ENCODE data around the gene FHL3. TPM values are rescaled to one million over a fixed set of nuclear protein-coding genes. Genes with fewer than 3 reads are reported as not detected.
A peak's percentile ranks its signal among the peaks of the same experiment; 100 is the strongest.

FHL3 gene
- polyA plus RNA-seq (ENCODE audit: insufficient read length) = 162 TPM

GRCh38 chr1:38005195-38006007 lies at the start of gene FHL3:
Gene FHL3, minus strand, starts transcription at chr1:38005514. Its CDS starts 6,102 bp downstream, at chr1:37999412.
- peak; percentile 67 for DNase-seq

GRCh38 chr1:38053416-38054091 lies 48.2 kb upstream of the FHL3 start:
- no peak for DNase-seq

GRCh38 chr1:38052750-38053415 lies 47.6 kb upstream of the FHL3 start:
- DNase-seq = no peak

GRCh38 chr1:38051079-38051543 lies 45.8 kb upstream of the FHL3 start:
- no peak for DNase-seq

- no peak for DNase-seq
These were observed 45.2 kb upstream of the FHL3 start for GRCh38 chr1:38050397-38051078.

- DNase-seq = no peak
These were observed 42.4 kb upstream of the FHL3 start for GRCh38 chr1:38047603-38048141.

GRCh38 chr1:38046884-38047602 lies 41.7 kb upstream of the FHL3 start:
- peak; percentile 88 for DNase-seq

- no peak for DNase-seq
These were observed 41.1 kb upstream of the FHL3 start, which contains the start of gene POU3F1 for GRCh38 chr1:38046333-38046883. Gene POU3F1, minus strand, starts transcription at chr1:38046793. Its CDS starts 50 bp downstream, at chr1:38046743.

GRCh38 chr1:38045401-38046332 lies 40.4 kb upstream of the FHL3 start:
- no peak for DNase-seq

- DNase-seq = no peak
These were observed 39.2 kb upstream of the FHL3 start for GRCh38 chr1:38044221-38045215.

GRCh38 chr1:38043036-38043747 lies 37.9 kb upstream of the FHL3 start:
- no peak for DNase-seq

GRCh38 chr1:38041936-38042834 lies 36.9 kb upstream of the FHL3 start:
- DNase-seq = no peak

- no peak for DNase-seq
These were observed 34.2 kb upstream of the FHL3 start for GRCh38 chr1:38039331-38040088.

- DNase-seq = no peak
These were observed 33.5 kb upstream of the FHL3 start for GRCh38 chr1:38038861-38039260.

GRCh38 chr1:38037221-38037939 lies 32.1 kb upstream of the FHL3 start:
- DNase-seq = no peak

Measured in hindlimb muscle (tissue), 1 donor.